ENCODE measurements around the gene SPCS2. TPM values are rescaled to one million over a fixed set of nuclear protein-coding genes. Genes with fewer than 3 reads are reported as not detected.
"Not testable (repeated sequence)": the region's sequence is repeated elsewhere in the genome, so short reads cannot be mapped to it uniquely, and the experiment has no call there.

SPCS2 gene
- total RNA-seq, 1 donor from 2014 or later: 133 TPM

DNA sequence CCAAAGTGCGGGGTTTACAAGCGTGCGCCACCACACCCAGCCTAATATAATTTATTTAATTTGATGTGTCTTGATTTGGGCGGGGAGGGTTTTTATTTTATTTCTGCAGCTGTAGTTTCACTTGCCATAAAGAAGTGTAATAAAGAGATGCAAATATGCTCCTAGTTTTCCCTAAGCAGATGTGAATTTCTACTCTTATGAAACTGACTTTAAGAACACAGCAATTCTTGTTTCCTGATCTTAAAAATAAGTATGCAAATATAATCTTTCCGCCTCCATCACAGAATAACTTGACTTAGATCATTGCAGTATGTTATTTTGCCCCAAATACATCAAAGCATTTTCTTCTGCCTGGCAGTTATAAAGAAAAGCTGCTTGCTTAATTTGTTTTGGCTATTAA is 4.4 kb downstream of the SPCS2 start:
- Mint-ChIP-seq H3K27me3 (ENCODE audit: low read depth) (no peaks in the 10 kb centered on the region), H3K4me3 (ENCODE audit: unreplicated experiment) (no peak overlapping the region), H3K9me3 (ENCODE audit: low read depth) (peaks cover 2% of the 10 kb centered on the region), H3K36me3 (ENCODE audit: low read depth) (peaks cover 2% of the 10 kb centered on the region), H3K27ac (ENCODE audit: unreplicated experiment) (no peak overlapping the region), H3K4me1 (ENCODE audit: low read depth) (peaks cover 51% of the 10 kb centered on the region)
- no peak for DNase-seq (ENCODE audit: low spot score)
- TF ChIP-seq, protein P1, sequence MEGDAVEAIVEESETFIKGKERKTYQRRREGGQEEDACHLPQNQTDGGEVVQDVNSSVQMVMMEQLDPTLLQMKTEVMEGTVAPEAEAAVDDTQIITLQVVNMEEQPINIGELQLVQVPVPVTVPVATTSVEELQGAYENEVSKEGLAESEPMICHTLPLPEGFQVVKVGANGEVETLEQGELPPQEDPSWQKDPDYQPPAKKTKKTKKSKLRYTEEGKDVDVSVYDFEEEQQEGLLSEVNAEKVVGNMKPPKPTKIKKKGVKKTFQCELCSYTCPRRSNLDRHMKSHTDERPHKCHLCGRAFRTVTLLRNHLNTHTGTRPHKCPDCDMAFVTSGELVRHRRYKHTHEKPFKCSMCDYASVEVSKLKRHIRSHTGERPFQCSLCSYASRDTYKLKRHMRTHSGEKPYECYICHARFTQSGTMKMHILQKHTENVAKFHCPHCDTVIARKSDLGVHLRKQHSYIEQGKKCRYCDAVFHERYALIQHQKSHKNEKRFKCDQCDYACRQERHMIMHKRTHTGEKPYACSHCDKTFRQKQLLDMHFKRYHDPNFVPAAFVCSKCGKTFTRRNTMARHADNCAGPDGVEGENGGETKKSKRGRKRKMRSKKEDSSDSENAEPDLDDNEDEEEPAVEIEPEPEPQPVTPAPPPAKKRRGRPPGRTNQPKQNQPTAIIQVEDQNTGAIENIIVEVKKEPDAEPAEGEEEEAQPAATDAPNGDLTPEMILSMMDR (IDR thresholded peaks at IDR 0.05): no peak

DNA sequence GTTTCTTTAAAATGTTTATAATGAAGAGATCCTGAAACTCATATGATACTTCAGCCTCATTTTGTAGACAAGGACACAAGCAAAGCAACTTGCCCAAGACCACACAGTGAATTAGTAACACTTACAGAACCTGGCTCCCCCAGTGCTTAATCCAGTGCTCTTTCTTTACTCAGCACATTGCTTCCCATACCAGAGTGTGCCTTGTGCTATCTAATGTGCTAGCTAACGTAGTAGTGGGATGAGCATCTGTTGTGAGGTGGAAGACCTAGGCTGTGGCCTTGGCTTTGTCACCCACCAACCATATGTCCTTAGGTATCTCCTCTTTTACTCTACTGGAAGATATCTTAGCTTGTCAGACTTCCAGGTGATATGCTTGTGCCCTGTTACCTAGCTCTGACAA is 5.1 kb downstream of the SPCS2 start:
- Mint-ChIP-seq H3K4me1 (ENCODE audit: low read depth) (peaks cover 57% of the 10 kb centered on the region), H3K27me3 (ENCODE audit: low read depth) (no peaks in the 10 kb centered on the region), H3K4me3 (ENCODE audit: unreplicated experiment) (no peak overlapping the region)

DNA sequence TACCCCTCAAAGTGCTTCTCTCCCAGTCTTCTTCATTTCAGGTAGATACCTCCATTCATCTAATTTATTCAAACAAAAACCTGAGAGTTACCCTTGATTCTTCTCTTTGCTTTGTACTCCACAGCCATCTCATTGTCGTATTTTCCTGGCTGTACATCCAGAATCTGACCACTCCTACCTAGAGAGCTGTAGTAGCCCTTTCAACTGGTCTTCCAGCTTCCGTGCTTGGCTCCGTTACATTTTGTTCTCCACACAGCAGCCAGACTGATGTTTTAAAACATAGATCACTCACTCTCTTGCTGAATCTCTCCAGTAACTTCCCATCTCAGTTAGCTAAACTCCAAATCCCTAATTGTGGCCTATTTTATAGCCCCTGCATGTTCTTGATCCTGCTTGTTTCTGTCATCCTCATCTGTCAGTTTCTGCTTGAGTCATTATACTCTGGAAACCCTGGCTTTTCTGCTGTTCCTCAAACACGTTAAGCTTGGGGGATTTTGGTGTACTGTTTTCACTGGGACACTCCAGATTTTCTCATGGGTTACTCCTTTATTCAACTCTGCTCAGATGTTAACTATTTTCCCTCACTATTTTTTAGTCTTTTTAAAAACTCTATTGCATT is 7.4 kb downstream of the SPCS2 start:
- peak overlapping the region; percentile 3 for H3K27ac Mint-ChIP-seq (ENCODE audit: unreplicated experiment)
- H3K4me1 Mint-ChIP-seq (ENCODE audit: low read depth): peaks cover 59% of the 10 kb centered on the region
- H3K4me3 Mint-ChIP-seq (ENCODE audit: unreplicated experiment): no peak overlapping the region

More for the DNA sequence above, 5.1 kb downstream of the SPCS2 start:
- Mint-ChIP-seq H3K27ac (ENCODE audit: unreplicated experiment) (no peak overlapping the region), H3K36me3 (ENCODE audit: low read depth) (peaks cover 2% of the 10 kb centered on the region), H3K9me3 (ENCODE audit: low read depth) (peaks cover 2% of the 10 kb centered on the region)
- TF ChIP-seq, protein P1 (IDR thresholded peaks at IDR 0.05): no peak
- DNase-seq (ENCODE audit: low spot score): no peak

DNA sequence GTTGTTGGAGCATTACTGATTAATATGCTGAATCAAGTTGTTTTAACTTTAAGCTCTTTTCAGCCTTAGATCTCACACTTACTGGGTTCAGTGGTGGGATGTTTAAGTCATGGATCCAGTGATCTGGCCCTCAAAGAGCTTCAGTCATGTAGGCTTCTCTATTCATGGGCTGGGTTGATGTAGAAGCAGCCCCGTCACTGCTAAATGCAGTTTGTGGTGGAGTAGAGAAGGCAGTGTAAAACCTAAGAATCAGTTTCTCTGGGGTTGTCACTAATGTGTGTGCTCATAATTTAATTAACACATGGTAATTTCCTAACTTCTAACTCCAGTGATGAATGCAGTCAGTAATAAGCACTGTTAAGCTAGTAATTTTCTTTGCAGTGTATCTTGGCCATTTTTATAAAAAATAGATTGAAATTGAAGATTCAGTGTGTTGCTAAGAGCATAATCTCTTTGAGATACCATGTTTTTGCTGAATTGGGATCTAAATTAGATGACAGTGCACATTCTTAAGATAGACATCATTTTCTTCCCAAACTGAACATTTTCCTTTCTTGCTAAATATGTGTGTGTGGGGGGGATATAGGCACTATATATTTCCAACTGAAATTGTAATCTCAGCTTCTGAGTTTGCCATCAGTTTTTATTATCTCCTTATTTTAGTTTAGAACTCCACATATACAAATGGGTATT is 9.0 kb downstream of the SPCS2 start:
- H3K4me3 Mint-ChIP-seq (ENCODE audit: unreplicated experiment): no peak overlapping the region
- no peak overlapping the region for H3K27ac Mint-ChIP-seq (ENCODE audit: unreplicated experiment)
- no peak for DNase-seq (ENCODE audit: low spot score)
- TF ChIP-seq, protein P1 (IDR thresholded peaks at IDR 0.05): no peak
- peaks cover 62% of the 10 kb centered on the region for H3K4me1 Mint-ChIP-seq (ENCODE audit: low read depth)
- H3K36me3 Mint-ChIP-seq (ENCODE audit: low read depth): peaks cover 2% of the 10 kb centered on the region
- H3K27me3 Mint-ChIP-seq (ENCODE audit: low read depth): no peaks in the 10 kb centered on the region
- peaks cover 2% of the 10 kb centered on the region for H3K9me3 Mint-ChIP-seq (ENCODE audit: low read depth)

More for the DNA sequence above, 7.4 kb downstream of the SPCS2 start:
- TF ChIP-seq, protein P1 (IDR thresholded peaks at IDR 0.05): no peak
- no peaks in the 10 kb centered on the region for H3K27me3 Mint-ChIP-seq (ENCODE audit: low read depth)
- DNase-seq (ENCODE audit: low spot score): no peak
- peaks cover 2% of the 10 kb centered on the region for H3K9me3 Mint-ChIP-seq (ENCODE audit: low read depth)
- peaks cover 2% of the 10 kb centered on the region for H3K36me3 Mint-ChIP-seq (ENCODE audit: low read depth)

DNA sequence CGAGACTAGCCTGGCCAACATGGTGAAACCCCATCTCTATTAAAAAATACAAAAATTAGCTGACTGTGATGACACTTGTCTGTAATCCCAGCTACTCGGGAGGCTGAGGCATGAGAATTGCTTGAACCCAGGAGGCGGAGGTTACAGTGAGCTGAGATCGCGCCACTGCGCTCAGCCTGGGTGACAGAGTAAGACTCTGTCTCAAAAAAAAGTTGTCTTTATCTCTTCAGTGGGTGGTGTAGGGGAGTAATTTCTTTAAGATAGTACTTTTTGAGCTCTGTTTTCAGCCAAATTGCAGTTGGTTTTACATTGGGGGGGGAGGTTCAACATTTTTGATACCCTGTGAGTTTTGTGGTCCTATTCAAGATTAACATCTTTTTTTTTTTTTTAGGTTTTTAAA is 11.1 kb downstream of the SPCS2 start:
- H3K4me1 Mint-ChIP-seq (ENCODE audit: low read depth): peaks cover 66% of the 10 kb centered on the region
- H3K27me3 Mint-ChIP-seq (ENCODE audit: low read depth); H3K9me3 Mint-ChIP-seq (ENCODE audit: low read depth); DNase-seq (ENCODE audit: low spot score); H3K36me3 Mint-ChIP-seq (ENCODE audit: low read depth); H3K4me3 Mint-ChIP-seq (ENCODE audit: unreplicated experiment): not testable (repeated sequence)
- H3K27ac Mint-ChIP-seq (ENCODE audit: unreplicated experiment): peak overlapping the region; percentile 78
